ENCODE data around the gene ODR4. TPM values are rescaled to one million over a fixed set of nuclear protein-coding genes. Genes with fewer than 3 reads are reported as not detected.
"Not testable (repeated sequence)": the region's sequence is repeated elsewhere in the genome, so short reads cannot be mapped to it uniquely, and the experiment has no call there.

ODR4 gene
- total RNA-seq, 1 donor from 2014 or later: 22.6 TPM

GRCh38 chr1:186421446-186421845 lies 45.8 kb downstream of the ODR4 start:
- DNase-seq (ENCODE audit: low spot score): no peak

GRCh38 chr1:186424539-186424938 lies 48.9 kb downstream of the ODR4 start:
- DNase-seq (ENCODE audit: low spot score): no peak

- DNase-seq (ENCODE audit: low spot score): no peak
These were observed 50.5 kb downstream of the ODR4 start for GRCh38 chr1:186426118-186426517.

- DNase-seq (ENCODE audit: low spot score): no peak
These were observed 53.4 kb downstream of the ODR4 start for GRCh38 chr1:186429017-186429416.

- no peak for DNase-seq (ENCODE audit: low spot score)
These were observed 59.7 kb downstream of the ODR4 start for GRCh38 chr1:186435336-186435735.

GRCh38 chr1:186438567-186438966 lies 62.9 kb downstream of the ODR4 start:
- no peak for DNase-seq (ENCODE audit: low spot score)

GRCh38 chr1:186440584-186440983 lies 64.9 kb downstream of the ODR4 start:
- no peak for DNase-seq (ENCODE audit: low spot score)

- no peak for DNase-seq (ENCODE audit: low spot score)
These were observed 67.2 kb downstream of the ODR4 start for GRCh38 chr1:186442651-186443375.

GRCh38 chr1:186443638-186444037 lies 68.0 kb downstream of the ODR4 start:
- DNase-seq (ENCODE audit: low spot score): no peak

GRCh38 chr1:186446152-186446551 lies 70.5 kb downstream of the ODR4 start:
- DNase-seq (ENCODE audit: low spot score): no peak

GRCh38 chr1:186454981-186455380 lies 79.3 kb downstream of the ODR4 start:
- DNase-seq (ENCODE audit: low spot score): no peak

- no peak for DNase-seq (ENCODE audit: low spot score)
These were observed 81.2 kb downstream of the ODR4 start for GRCh38 chr1:186456729-186457255.

GRCh38 chr1:186459161-186459560 lies 83.5 kb downstream of the ODR4 start:
- not testable (repeated sequence) for DNase-seq (ENCODE audit: low spot score)

GRCh38 chr1:186461014-186461413 lies 85.4 kb downstream of the ODR4 start, which contains the start of gene PDC:
Gene PDC, minus strand, starts transcription at chr1:186461114. Its CDS starts 11,655 bp downstream, at chr1:186449459.
- no peak for DNase-seq (ENCODE audit: low spot score)

GRCh38 chr1:186463511-186463910 lies 87.9 kb downstream of the ODR4 start:
- DNase-seq (ENCODE audit: low spot score): no peak

GRCh38 chr1:186463926-186464325 lies 88.3 kb downstream of the ODR4 start:
- DNase-seq (ENCODE audit: low spot score): no peak

GRCh38 chr1:186465491-186465890 lies 89.9 kb downstream of the ODR4 start:
- not testable (repeated sequence) for DNase-seq (ENCODE audit: low spot score)

- DNase-seq (ENCODE audit: low spot score): no peak
These were observed 90.3 kb downstream of the ODR4 start for GRCh38 chr1:186465946-186466345.

Other genes starting within 250 kb of the ODR4 start
- 0.20 TPM for gene PRG4, start 79.6 kb upstream of the ODR4 start, total RNA-seq
- gene TPR, start 585 bp upstream of the ODR4 start, total RNA-seq: 75.8 TPM
- gene PDC, start 85.3 kb downstream of the ODR4 start, total RNA-seq: not detected

All from mucosa of gallbladder (tissue), 1 donor.